HCT116 (cell line): ENCODE measurements around the gene ABCC10. TPM values are rescaled to one million over a fixed set of nuclear protein-coding genes. Genes with fewer than 3 reads are reported as not detected.

ENCODE experiments used
- ATAC-seq: fragments of 200-7000 bp; cut with Tn5 transposase; 2 replicates; pipeline ENCODE4 v1.9.1; 2020; ENCODE audit warnings: mild to moderate bottlenecking, moderate library complexity
- BruUV-seq: library from RNA; stranded (reverse); fragments of 400-500 nt; replicated peaks from 2 replicates; lab custom pipeline; 2021; lab: Mats Ljungman, UMichigan
- CTCF ChIA-PET: fragments of 300-600 bp; sonication (Branson Sonifier 250); formaldehyde crosslinking; loops from one replicate; lab custom pipeline; 2021; ENCODE audit warnings: antibody characterized with exemption; lab: Charles Lee
- POLR2A ChIA-PET: fragments of 300-600, 350-600 bp; sonication (Branson Sonifier 250); formaldehyde crosslinking; loops from one replicate; lab custom pipeline; 2021; ENCODE audit warnings: antibody characterized with exemption; lab: Charles Lee
- RAD21 ChIA-PET, 2 experiments: fragments of 300-600 bp; sonication (Branson Sonifier 250); formaldehyde crosslinking; loops; one replicate each; lab custom pipeline; 2023; ENCODE audit warnings: low total read pairs in 2 of 2; ENCODE audit not compliant: uncharacterized antibody in 2 of 2, unreplicated experiment in 2 of 2, low non-redundant PET in 1 of 2; lab: Charles Lee
- DNase-seq: peaks from one replicate; pipeline ENCODE4 v3.0.0-alpha.2; 2010; ENCODE audit warnings: low read depth, low spot score
- H2AFZ ChIP-seq: fragments of 200-600 bp; shearing (Covaris generic), sonication (generic); 2 replicates; pipeline ENCODE4 v1.6.1; 2017; ENCODE audit warnings: low read depth, mixed run types, mixed read lengths, antibody characterized with exemption, low read length; ENCODE audit not compliant: poor library complexity, severe bottlenecking
- H3K27ac ChIP-seq: 2 replicates; pipeline ENCODE4 v1.5.1; 2012; ENCODE audit warnings: low read depth, low read length
- H3K27me3 ChIP-seq: fragments of 200-600 bp; sonication (generic); 2 replicates; pipeline ENCODE4 v1.6.1; 2016; ENCODE audit warnings: mixed run types, low read length, mixed read lengths; ENCODE audit not compliant: insufficient read depth
- H3K36me3 ChIP-seq, 2 experiments: fragments of 200-500 bp in 1 of 2; fragments of 200-600 bp in 1 of 2; sonication (Bioruptor generic) in 1 of 2; sonication (generic) in 1 of 2; 2 replicates each; pipeline versions ENCODE4 v1.5.1 to v1.6.1; 2014 to 2016; ENCODE audit warnings: low read length in 2 of 2, inconsistent platforms in 1 of 2, mixed read lengths in 1 of 2, mixed run types in 1 of 2; ENCODE audit not compliant: insufficient read depth in 2 of 2, control insufficient read depth in 1 of 2
- H3K4me1 ChIP-seq, 2 experiments: fragments of 200-600 bp in 1 of 2; sonication (generic) in 1 of 2; 2 replicates each; pipeline versions ENCODE4 v1.5.1 to v1.6.1; 2012 to 2017; ENCODE audit warnings: low read length in 2 of 2, inconsistent platforms in 1 of 2, mild to moderate bottlenecking in 1 of 2, mixed read lengths in 1 of 2, mixed run types in 1 of 2, moderate library complexity in 1 of 2; ENCODE audit not compliant: insufficient read depth in 2 of 2, control insufficient read depth in 1 of 2
- H3K4me2 ChIP-seq: fragments of 200-600 bp; sonication (generic); 2 replicates; pipeline ENCODE4 v1.6.1; 2017; ENCODE audit warnings: mixed run types, low read length, mixed read lengths
- H3K4me3 ChIP-seq, 2 experiments: fragments of 200-600 bp in 1 of 2; sonication (generic) in 1 of 2; replicated peaks in 1 of 2; 2 replicates each; pipeline ENCODE4 v1.5.1; 2011 to 2016; ENCODE audit warnings: low read length in 2 of 2, control low read depth in 1 of 2, low read depth in 1 of 2, mild to moderate bottlenecking in 1 of 2, mixed read lengths in 1 of 2, mixed run types in 1 of 2
- H3K79me2 ChIP-seq: fragments of 200-600 bp; sonication (generic); 2 replicates; pipeline ENCODE4 v1.6.1; 2017; ENCODE audit warnings: mild to moderate bottlenecking, mixed run types, low read length, moderate library complexity, mixed read lengths; ENCODE audit not compliant: insufficient read depth
- H3K9ac ChIP-seq: fragments of 200-600 bp; sonication (generic); 2 replicates; pipeline ENCODE4 v1.6.1; 2016; ENCODE audit warnings: low read length, mixed read lengths
- H3K9me2 ChIP-seq: fragments of 200-600 bp; sonication (generic), shearing (Covaris generic); 2 replicates; pipeline ENCODE4 v1.6.1; 2017; ENCODE audit warnings: mixed run types, mild to moderate bottlenecking, moderate library complexity; ENCODE audit not compliant: insufficient read depth
- H3K9me3 ChIP-seq, 2 experiments: fragments of 200-500 bp in 1 of 2; fragments of 200-600 bp in 1 of 2; sonication (Bioruptor generic) in 1 of 2; sonication (generic) in 1 of 2; 2 replicates each; pipeline ENCODE4 v1.6.1; 2014 to 2017; ENCODE audit warnings: low read length in 2 of 2, mixed read lengths in 2 of 2, inconsistent platforms in 1 of 2, low read depth in 1 of 2, mild to moderate bottlenecking in 1 of 2, mixed run types in 1 of 2, moderate library complexity in 1 of 2; ENCODE audit not compliant: control insufficient read depth in 1 of 2, insufficient read depth in 1 of 2
- H4K20me1 ChIP-seq: fragments of 200-600 bp; sonication (generic), shearing (Covaris generic); 2 replicates; pipeline ENCODE4 v1.6.1; 2017; ENCODE audit warnings: mixed run types, mild to moderate bottlenecking, moderate library complexity; ENCODE audit not compliant: insufficient read depth
- CEBPB ChIP-seq: IDR thresholded peaks from 2 replicates; pipeline ENCODE4 v1.6.1; 2012; ENCODE audit warnings: low read depth
- EGR1 ChIP-seq: IDR thresholded peaks from 2 replicates; pipeline ENCODE4 v1.6.1; 2012; ENCODE audit warnings: low read depth
- EZH2 ChIP-seq: fragments of 200-600 bp; sonication (generic); IDR thresholded peaks from 2 replicates; pipeline ENCODE4 v1.6.1; 2017; ENCODE audit warnings: antibody characterized with exemption, mixed run types
- EZH2phosphoT487 ChIP-seq: fragments of 200-600 bp; IDR thresholded peaks from 2 replicates; pipeline ENCODE4 v1.6.1; 2018; ENCODE audit warnings: antibody characterized with exemption, borderline replicate concordance
- JUND ChIP-seq: IDR thresholded peaks from 2 replicates; pipeline ENCODE4 v1.6.1; 2012
- POLR2AphosphoS5 ChIP-seq: IDR thresholded peaks from 2 replicates; pipeline ENCODE4 v1.6.1; 2011; ENCODE audit warnings: mild to moderate bottlenecking, low read depth, low read length, moderate library complexity
- RAD21 ChIP-seq: IDR thresholded peaks from 2 replicates; pipeline ENCODE4 v1.6.1; 2012; ENCODE audit warnings: low read depth, mild to moderate bottlenecking
- SP1 ChIP-seq: IDR thresholded peaks from 2 replicates; pipeline ENCODE4 v1.6.1; 2012; ENCODE audit warnings: low read depth
- SRF ChIP-seq: IDR thresholded peaks from 2 replicates; pipeline ENCODE4 v1.6.1; 2012; ENCODE audit warnings: low read depth
- TCF7L2 ChIP-seq: IDR thresholded peaks from 2 replicates; pipeline ENCODE4 v1.7.0; 2011; ENCODE audit warnings: borderline replicate concordance, inconsistent platforms; ENCODE audit not compliant: insufficient read depth, insufficient read length; ENCODE audit errors: extremely low read depth
- YY1 ChIP-seq: IDR thresholded peaks from 2 replicates; pipeline ENCODE4 v1.6.1; 2011; ENCODE audit warnings: low read length, low read depth, moderate library complexity, mild to moderate bottlenecking; ENCODE audit not compliant: insufficient replicate concordance; ENCODE audit errors: extremely low read depth
- ZFX ChIP-seq: fragments of 450-650 bp; IDR thresholded peaks from 2 replicates; pipeline ENCODE4 v1.6.1; 2017
- intact Hi-C: fragments of 100-400 bp; cut with micrococcal nuclease; formaldehyde crosslinking; loops from 2 replicates; pipeline ENCODE4 v1.10.0; 2022
- total RNA-seq: library from RNA; stranded (reverse); gene quantifications from one replicate; pipeline ENCODE4 v1.2.1, GENCODE V29; 2021; ENCODE audit not compliant: unreplicated experiment
- TF ChIP-seq, protein P1 (sequence below): IDR thresholded peaks from 2 replicates; pipeline ENCODE4 v1.6.1; 2012
- TF ChIP-seq, protein P2 (sequence below): IDR thresholded peaks from 2 replicates; pipeline ENCODE4 v1.6.1; 2012
- TF ChIP-seq, protein P3 (sequence below): IDR thresholded peaks from 2 replicates; pipeline ENCODE4 v1.6.1; 2011; ENCODE audit warnings: mild to moderate bottlenecking, low read length, moderate library complexity; ENCODE audit not compliant: insufficient replicate concordance; ENCODE audit errors: extremely low read depth
- TF ChIP-seq, protein P4 (sequence below), 3 experiments: fragments of 200-600 bp in 1 of 3; sonication (generic) in 1 of 3; IDR thresholded peaks in 2 of 3; conservative IDR thresholded peaks in 1 of 3; 2 replicates each; pipeline ENCODE4 v1.5.1; 2012 to 2017; ENCODE audit warnings: low read depth in 2 of 3, low read length in 2 of 3, antibody characterized with exemption in 1 of 3, borderline replicate concordance in 1 of 3, control low read depth in 1 of 3, mild to moderate bottlenecking in 1 of 3, mixed read lengths in 1 of 3, mixed run types in 1 of 3, moderate library complexity in 1 of 3; ENCODE audit not compliant: insufficient read depth in 1 of 3

Gene ABCC10
- total RNA-seq, 1 experiment from 2014 or later: 29.9 TPM

DNA sequence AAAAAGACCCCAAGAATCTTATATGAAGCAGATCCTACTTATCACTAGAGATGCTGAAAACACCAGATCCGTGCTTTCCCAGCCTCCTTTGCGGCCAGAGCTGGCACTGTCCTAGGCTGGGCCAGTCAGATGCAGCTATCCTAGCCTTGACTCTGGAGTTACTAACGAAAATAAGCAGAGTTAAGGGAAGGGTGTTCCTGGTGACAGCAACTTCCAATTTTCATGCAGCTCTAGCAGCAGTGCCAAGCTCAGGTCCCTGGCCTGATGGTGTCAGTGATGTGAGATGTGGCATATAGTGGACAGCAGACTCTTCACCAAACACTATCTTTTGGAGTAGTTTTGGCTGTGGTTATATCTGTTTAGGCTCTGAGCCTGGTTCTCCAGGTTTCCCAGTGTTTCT lies 25.6 kb upstream of the ABCC10 start (continued):
- TF ChIP-seq POLR2AphosphoS5 (no peak), ZFX (no peak), RAD21 (no peak)
- TF ChIP-seq, protein P1, sequence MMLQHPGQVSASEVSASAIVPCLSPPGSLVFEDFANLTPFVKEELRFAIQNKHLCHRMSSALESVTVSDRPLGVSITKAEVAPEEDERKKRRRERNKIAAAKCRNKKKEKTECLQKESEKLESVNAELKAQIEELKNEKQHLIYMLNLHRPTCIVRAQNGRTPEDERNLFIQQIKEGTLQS: no peak
- TF ChIP-seq, protein P2, sequence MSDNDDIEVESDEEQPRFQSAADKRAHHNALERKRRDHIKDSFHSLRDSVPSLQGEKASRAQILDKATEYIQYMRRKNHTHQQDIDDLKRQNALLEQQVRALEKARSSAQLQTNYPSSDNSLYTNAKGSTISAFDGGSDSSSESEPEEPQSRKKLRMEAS: no peak

DNA sequence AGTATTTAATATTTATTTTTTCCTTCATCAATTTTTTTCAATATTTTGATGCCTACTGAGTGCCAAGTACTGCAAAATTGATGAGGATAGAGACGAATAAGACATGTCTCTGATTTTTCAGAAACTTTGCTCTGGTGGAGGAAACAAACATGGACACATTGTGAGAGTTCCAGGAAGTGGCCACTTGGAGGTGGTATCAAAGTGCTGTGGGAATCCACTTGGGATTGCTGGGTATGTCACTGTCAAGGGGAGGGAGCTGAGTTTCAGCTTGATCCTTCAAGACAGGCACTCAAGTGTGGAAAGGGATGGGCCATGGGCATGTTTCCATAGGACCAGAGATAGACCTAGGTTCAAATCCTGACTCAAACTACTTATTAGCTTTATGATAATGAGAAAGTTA lies 24.5 kb upstream of the ABCC10 start:
- ChIA-PET POLR2A (no interaction called here), RAD21 (no interaction called here), CTCF (interaction anchor here (0.7 to 1.1 kb wide), 3 partner anchors 11 to 252 kb away, joined by 3 to 5 read pairs (median 3); partner anchors contain the start of gene ABCC10)
- Histone ChIP-seq H2AFZ (no peak overlapping the region), H3K4me2 (peak overlapping the region; percentile 2; the same call in 1 of the 2 replicates), H4K20me1 (no peaks in the 10 kb centered on the region), H3K4me1 (0 out of 4 replicates have a peak, but pooled peaks cover 2 to 3% of the 10 kb centered on the region in 2 experiments), H3K9me3 (no peaks in the 10 kb centered on the region), H3K27ac (no peak overlapping the region), H3K9me2 (no peaks in the 10 kb centered on the region), H3K36me3 (no peaks in the 10 kb centered on the region), H3K4me3 (no peak overlapping the region), H3K79me2 (no peaks in the 10 kb centered on the region), H3K9ac (no peak overlapping the region), H3K27me3 (no peaks in the 10 kb centered on the region)
- peak; percentile 89 for ATAC-seq
- no TSS peak for BruUV-seq
- intact Hi-C loops: no loop called here
- peak; percentile 13 for DNase-seq
- TF ChIP-seq SRF: no peak
- TF ChIP-seq, protein P2: no peak
- TF ChIP-seq CEBPB: no peak
- no peak for TF ChIP-seq EZH2phosphoT487
- TF ChIP-seq ZFX: no peak
- TF ChIP-seq TCF7L2: no peak
- TF ChIP-seq, protein P3, sequence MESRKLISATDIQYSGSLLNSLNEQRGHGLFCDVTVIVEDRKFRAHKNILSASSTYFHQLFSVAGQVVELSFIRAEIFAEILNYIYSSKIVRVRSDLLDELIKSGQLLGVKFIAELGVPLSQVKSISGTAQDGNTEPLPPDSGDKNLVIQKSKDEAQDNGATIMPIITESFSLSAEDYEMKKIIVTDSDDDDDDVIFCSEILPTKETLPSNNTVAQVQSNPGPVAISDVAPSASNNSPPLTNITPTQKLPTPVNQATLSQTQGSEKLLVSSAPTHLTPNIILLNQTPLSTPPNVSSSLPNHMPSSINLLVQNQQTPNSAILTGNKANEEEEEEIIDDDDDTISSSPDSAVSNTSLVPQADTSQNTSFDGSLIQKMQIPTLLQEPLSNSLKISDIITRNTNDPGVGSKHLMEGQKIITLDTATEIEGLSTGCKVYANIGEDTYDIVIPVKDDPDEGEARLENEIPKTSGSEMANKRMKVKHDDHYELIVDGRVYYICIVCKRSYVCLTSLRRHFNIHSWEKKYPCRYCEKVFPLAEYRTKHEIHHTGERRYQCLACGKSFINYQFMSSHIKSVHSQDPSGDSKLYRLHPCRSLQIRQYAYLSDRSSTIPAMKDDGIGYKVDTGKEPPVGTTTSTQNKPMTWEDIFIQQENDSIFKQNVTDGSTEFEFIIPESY: no peak
- no peak for TF ChIP-seq EZH2
- TF ChIP-seq SP1: no peak
- no peak for TF ChIP-seq EGR1
- TF ChIP-seq, protein P1: no peak
- no peak for TF ChIP-seq YY1
- no peak for TF ChIP-seq JUND
- no peak for TF ChIP-seq POLR2AphosphoS5
- TF ChIP-seq, protein P4, sequence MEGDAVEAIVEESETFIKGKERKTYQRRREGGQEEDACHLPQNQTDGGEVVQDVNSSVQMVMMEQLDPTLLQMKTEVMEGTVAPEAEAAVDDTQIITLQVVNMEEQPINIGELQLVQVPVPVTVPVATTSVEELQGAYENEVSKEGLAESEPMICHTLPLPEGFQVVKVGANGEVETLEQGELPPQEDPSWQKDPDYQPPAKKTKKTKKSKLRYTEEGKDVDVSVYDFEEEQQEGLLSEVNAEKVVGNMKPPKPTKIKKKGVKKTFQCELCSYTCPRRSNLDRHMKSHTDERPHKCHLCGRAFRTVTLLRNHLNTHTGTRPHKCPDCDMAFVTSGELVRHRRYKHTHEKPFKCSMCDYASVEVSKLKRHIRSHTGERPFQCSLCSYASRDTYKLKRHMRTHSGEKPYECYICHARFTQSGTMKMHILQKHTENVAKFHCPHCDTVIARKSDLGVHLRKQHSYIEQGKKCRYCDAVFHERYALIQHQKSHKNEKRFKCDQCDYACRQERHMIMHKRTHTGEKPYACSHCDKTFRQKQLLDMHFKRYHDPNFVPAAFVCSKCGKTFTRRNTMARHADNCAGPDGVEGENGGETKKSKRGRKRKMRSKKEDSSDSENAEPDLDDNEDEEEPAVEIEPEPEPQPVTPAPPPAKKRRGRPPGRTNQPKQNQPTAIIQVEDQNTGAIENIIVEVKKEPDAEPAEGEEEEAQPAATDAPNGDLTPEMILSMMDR (IDR thresholded peaks at IDR 0.05 in 2 of 3, conservative IDR thresholded peaks at IDR 0.05 in 1 of 3; ENCODE audit: borderline replicate concordance in 1 of 3, insufficient read depth in 1 of 3, low read depth in 2 of 3, low read length in 2 of 3): peak in 2 of 3 experiments; percentile 35 to 37; a peak in 4 of 6 replicates
- peak; percentile 41 for TF ChIP-seq RAD21
